Skeletal muscle satellite cell (primary cell): ENCODE measurements around the gene NDUFA9.

ENCODE experiments used
- H3K27me3 ChIP-seq: 2 replicates; pipeline ENCODE4 v1.7.0; 2013; ENCODE audit warnings: low read length; ENCODE audit not compliant: control insufficient read depth, insufficient read depth
- H3K36me3 ChIP-seq: 2 replicates; pipeline ENCODE4 v1.7.0; 2013; ENCODE audit warnings: mild to moderate bottlenecking, control low read depth, low read length; ENCODE audit not compliant: insufficient read depth
- H3K4me1 ChIP-seq: 2 replicates; pipeline ENCODE4 v1.7.0; 2013; ENCODE audit warnings: low read length; ENCODE audit not compliant: control insufficient read depth, insufficient read depth
- H3K4me2 ChIP-seq: 2 replicates; pipeline ENCODE4 v1.7.0; 2013; ENCODE audit warnings: mild to moderate bottlenecking, low read length
- H3K4me3 ChIP-seq: 2 replicates; pipeline ENCODE4 v1.7.0; 2013; ENCODE audit warnings: low read length
- H3K9ac ChIP-seq: 2 replicates; pipeline ENCODE4 v1.7.0; 2013; ENCODE audit warnings: mild to moderate bottlenecking, low read depth, low read length, moderate library complexity
- H3K9me3 ChIP-seq: replicated peaks from 2 replicates; pipeline ENCODE4 v1.7.0; 2013; ENCODE audit warnings: mild to moderate bottlenecking, control low read depth, low read length

The NDUFA9 gene

GRCh38 chr12:4630262-4630661 is 18.7 kb upstream of the NDUFA9 start:
- Histone ChIP-seq H3K4me1 (no peaks in the 10 kb centered on the region), H3K4me3 (no peak overlapping the region), H3K4me2 (no peak overlapping the region), H3K9me3 (no peaks in the 10 kb centered on the region), H3K36me3 (no peaks in the 10 kb centered on the region), H3K9ac (no peak overlapping the region), H3K27me3 (peaks cover 19% of the 10 kb centered on the region)

GRCh38 chr12:4643747-4644146 is 5.2 kb upstream of the NDUFA9 start:
- H3K36me3 ChIP-seq, result no peaks in the 10 kb centered on the region
- no peaks in the 10 kb centered on the region for H3K9me3 ChIP-seq
- H3K9ac ChIP-seq, result no peak overlapping the region
- peaks cover 4% of the 10 kb centered on the region for H3K27me3 ChIP-seq
- H3K4me2 ChIP-seq, result no peak overlapping the region
- H3K4me3 ChIP-seq, result no peak overlapping the region
- H3K4me1 ChIP-seq, result peaks cover 5% of the 10 kb centered on the region

- Histone ChIP-seq H3K9ac (no peak overlapping the region), H3K36me3 (no peaks in the 10 kb centered on the region), H3K4me2 (no peak overlapping the region), H3K4me1 (peaks cover 8% of the 10 kb centered on the region), H3K4me3 (no peak overlapping the region), H3K9me3 (no peaks in the 10 kb centered on the region), H3K27me3 (peaks cover 4% of the 10 kb centered on the region)
Measured at GRCh38 chr12:4645023-4645422, 3.9 kb upstream of the NDUFA9 start.

- Histone ChIP-seq H3K4me3 (peak overlapping the region; percentile 82), H3K4me1 (peaks cover 15% of the 10 kb centered on the region), H3K36me3 (no peaks in the 10 kb centered on the region), H3K9ac (peak overlapping the region; percentile 91), H3K9me3 (no peaks in the 10 kb centered on the region), H3K4me2 (peak overlapping the region; percentile 91), H3K27me3 (peaks cover 4% of the 10 kb centered on the region)
Measured at GRCh38 chr12:4648104-4648500, 812 bp upstream of the NDUFA9 start.

GRCh38 chr12:4649358-4649661 is 396 bp downstream of the NDUFA9 start:
- peak overlapping the region; percentile 91 for H3K4me2 ChIP-seq
- peak overlapping the region; percentile 91 for H3K9ac ChIP-seq
- H3K9me3 ChIP-seq, result no peaks in the 10 kb centered on the region
- H3K4me3 ChIP-seq, result peak overlapping the region; percentile 82
- H3K36me3 ChIP-seq, result peaks cover 3% of the 10 kb centered on the region
- no peaks in the 10 kb centered on the region for H3K27me3 ChIP-seq
- H3K4me1 ChIP-seq, result peaks cover 15% of the 10 kb centered on the region

DNA sequence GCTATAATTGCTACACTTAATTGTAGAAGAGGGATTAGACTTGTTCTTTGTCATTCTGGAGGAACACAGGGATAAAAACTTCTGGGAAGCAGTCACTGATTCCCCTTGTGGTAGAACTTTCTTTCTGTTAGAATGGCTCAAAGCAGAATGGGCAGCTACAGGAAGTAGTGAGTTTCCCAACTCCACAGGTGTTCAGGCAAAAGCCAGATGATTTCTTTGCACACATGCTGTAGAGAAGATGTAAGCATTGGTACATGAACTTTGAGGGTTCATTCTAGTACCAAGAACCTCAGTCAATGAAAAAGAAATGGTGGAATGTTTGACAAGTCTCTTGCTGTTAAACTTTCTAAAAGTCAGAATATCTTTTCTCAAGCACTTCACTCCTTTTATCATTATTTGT is 4.3 kb downstream of the NDUFA9 start:
- H3K27me3 ChIP-seq, result no peaks in the 10 kb centered on the region
- H3K4me1 ChIP-seq, result peaks cover 10% of the 10 kb centered on the region
- H3K4me3 ChIP-seq, result no peak overlapping the region
- H3K9ac ChIP-seq, result no peak overlapping the region
- peaks cover 28% of the 10 kb centered on the region for H3K36me3 ChIP-seq
- H3K4me2 ChIP-seq, result no peak overlapping the region
- H3K9me3 ChIP-seq, result no peaks in the 10 kb centered on the region

DNA sequence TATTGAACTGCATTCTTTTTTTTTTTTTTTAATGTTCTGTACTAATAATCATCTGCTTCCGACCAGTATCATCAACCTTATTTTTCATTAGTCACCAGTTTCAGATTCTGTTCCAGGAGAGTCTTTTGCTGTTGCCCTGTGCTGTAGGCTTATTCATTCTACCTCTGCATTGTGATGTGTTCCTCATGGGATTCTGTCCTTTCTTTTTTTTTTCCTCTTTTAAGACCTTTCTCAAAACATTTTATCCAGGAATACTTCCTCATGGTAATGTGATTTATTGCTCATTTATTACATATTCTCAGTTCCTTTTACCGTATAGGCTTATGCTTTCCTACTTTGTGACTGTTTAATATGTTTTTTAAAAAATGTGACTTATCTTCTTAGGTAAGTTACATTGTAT is 4.8 kb downstream of the NDUFA9 start:
- Histone ChIP-seq H3K4me3 (no peak overlapping the region), H3K4me2 (no peak overlapping the region), H3K27me3 (no peaks in the 10 kb centered on the region), H3K9ac (no peak overlapping the region), H3K9me3 (no peaks in the 10 kb centered on the region), H3K36me3 (peaks cover 28% of the 10 kb centered on the region), H3K4me1 (peaks cover 10% of the 10 kb centered on the region)

DNA sequence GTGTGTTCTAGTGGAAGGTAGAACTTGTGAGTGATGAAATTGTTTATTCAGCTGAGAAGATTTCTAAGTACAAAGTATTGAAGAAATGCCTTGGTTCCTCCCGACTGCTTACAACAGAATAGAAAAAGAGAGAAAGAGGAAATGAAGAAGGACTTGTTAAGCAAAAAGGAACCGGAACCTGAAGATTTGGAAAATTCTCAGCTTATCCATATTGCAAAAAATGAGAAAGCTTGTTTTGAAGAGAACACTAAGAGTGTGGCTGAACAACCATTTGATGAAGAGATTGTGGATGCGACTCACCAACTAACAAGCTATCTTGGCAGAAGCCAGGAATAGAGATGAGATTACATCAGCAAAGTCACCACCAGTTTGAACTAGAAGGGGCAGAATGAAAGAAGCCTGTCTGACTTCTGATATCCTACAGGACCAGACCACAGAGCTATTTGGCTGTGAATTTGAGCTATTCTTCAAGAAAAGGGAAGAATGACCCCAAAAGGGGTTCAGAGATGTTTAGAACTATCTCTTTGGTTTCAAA is 15.1 kb downstream of the NDUFA9 start:
- Histone ChIP-seq H3K27me3 (no peaks in the 10 kb centered on the region), H3K4me2 (peak overlapping the region; percentile 15), H3K9ac (peak overlapping the region; percentile 61), H3K9me3 (no peaks in the 10 kb centered on the region), H3K36me3 (peaks cover 69% of the 10 kb centered on the region), H3K4me1 (peaks cover 15% of the 10 kb centered on the region), H3K4me3 (no peak overlapping the region)

DNA sequence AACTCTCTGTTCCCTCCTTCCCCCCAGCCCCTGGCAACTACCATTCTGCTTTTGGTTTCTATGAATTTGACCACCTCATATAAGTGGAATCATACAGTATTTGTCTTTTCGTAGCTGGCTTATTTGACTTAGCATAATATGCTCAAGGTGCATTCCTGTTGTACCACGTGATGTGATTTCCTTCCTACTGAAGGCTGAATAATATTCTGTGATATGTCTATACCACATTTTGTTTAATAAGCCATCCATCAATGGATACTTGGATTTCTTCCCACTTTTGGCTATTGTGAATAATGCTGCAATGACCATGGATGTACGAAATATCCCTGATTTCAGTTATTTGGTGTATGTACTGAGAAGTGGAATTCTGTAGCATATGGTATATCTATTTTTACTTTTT is 16.3 kb downstream of the NDUFA9 start:
- Histone ChIP-seq H3K4me2 (no peak overlapping the region), H3K9me3 (no peaks in the 10 kb centered on the region), H3K27me3 (no peaks in the 10 kb centered on the region), H3K9ac (no peak overlapping the region), H3K4me3 (no peak overlapping the region), H3K4me1 (peaks cover 15% of the 10 kb centered on the region), H3K36me3 (peaks cover 66% of the 10 kb centered on the region)

DNA sequence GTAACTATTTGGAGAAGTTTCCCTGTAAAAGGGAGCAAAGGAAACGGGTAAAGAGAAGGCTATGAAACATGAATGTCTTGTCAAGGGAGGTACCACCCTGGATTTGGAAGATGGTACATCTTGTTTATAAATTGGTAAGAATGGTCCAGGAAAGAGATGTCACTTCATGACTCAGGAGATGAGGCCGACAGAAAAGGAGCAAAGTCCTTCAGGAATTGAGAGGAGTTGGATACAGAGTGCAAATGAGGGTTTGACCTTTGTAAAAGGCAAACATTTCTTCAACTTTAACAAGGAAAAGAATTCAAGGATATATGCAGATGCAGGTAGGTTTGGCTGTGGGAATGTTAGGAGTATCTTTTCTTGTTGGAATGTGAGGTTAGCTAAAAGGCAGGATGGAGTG is 30.8 kb downstream of the NDUFA9 start:
- H3K9ac ChIP-seq, result no peak overlapping the region
- H3K4me3 ChIP-seq, result no peak overlapping the region
- H3K4me1 ChIP-seq, result peaks cover 4% of the 10 kb centered on the region

GRCh38 chr12:4681732-4682131 is 32.8 kb downstream of the NDUFA9 start:
- peaks cover 4% of the 10 kb centered on the region for H3K4me1 ChIP-seq
- H3K27me3 ChIP-seq, result no peaks in the 10 kb centered on the region
- no peak overlapping the region for H3K9ac ChIP-seq
- H3K36me3 ChIP-seq, result peaks cover 30% of the 10 kb centered on the region
- H3K9me3 ChIP-seq, result no peaks in the 10 kb centered on the region
- H3K4me2 ChIP-seq, result no peak overlapping the region
- H3K4me3 ChIP-seq, result no peak overlapping the region

More for the DNA sequence above, 30.8 kb downstream of the NDUFA9 start:
- no peaks in the 10 kb centered on the region for H3K27me3 ChIP-seq
- peaks cover 16% of the 10 kb centered on the region for H3K36me3 ChIP-seq
- no peaks in the 10 kb centered on the region for H3K9me3 ChIP-seq
- H3K4me2 ChIP-seq, result no peak overlapping the region

GRCh38 chr12:4685317-4685716 is 36.4 kb downstream of the NDUFA9 start:
- H3K27me3 ChIP-seq, result no peaks in the 10 kb centered on the region
- peaks cover 36% of the 10 kb centered on the region for H3K36me3 ChIP-seq
- H3K4me2 ChIP-seq, result no peak overlapping the region
- peaks cover under 1% of the 10 kb centered on the region for H3K4me1 ChIP-seq
- no peak overlapping the region for H3K4me3 ChIP-seq
- no peaks in the 10 kb centered on the region for H3K9me3 ChIP-seq
- H3K9ac ChIP-seq, result no peak overlapping the region
